Stimulated activated naive CD8-positive, alpha-beta T cell treated with anti-CD3 and anti-CD28 coated beads, Interleukin-15, Interleukin-2, amounts not matched to agents 100 ng/mL and 50 ng/mL, for 24 hours (primary cell): ENCODE results near the gene THADA.
"Not testable (repeated sequence)": the region's sequence is repeated elsewhere in the genome, so short reads cannot be mapped to it uniquely, and the experiment has no call there.

ENCODE experiments used
- H3K27ac Mint-ChIP-seq: one replicate; pipeline ENCODE4 v1.8.0; 2021; ENCODE audit warnings: mild to moderate bottlenecking, mixed read lengths
- H3K27me3 Mint-ChIP-seq: one replicate; pipeline ENCODE4 v1.8.0; 2021; ENCODE audit warnings: mixed read lengths
- H3K36me3 Mint-ChIP-seq: one replicate; pipeline ENCODE4 v1.8.0; 2021; ENCODE audit warnings: low read depth, mixed read lengths
- H3K4me1 Mint-ChIP-seq: one replicate; pipeline ENCODE4 v1.8.0; 2021; ENCODE audit warnings: low read depth, mixed read lengths
- H3K4me3 Mint-ChIP-seq: one replicate; pipeline ENCODE4 v1.8.0; 2021; ENCODE audit warnings: mild to moderate bottlenecking, mixed read lengths
- H3K9me3 Mint-ChIP-seq: one replicate; pipeline ENCODE4 v1.8.0; 2021; ENCODE audit warnings: mixed read lengths

THADA gene

GRCh38 chr2:43538034-43538670 is 57.7 kb downstream of the THADA start:
- Mint-ChIP-seq H3K9me3 (no peaks in the 10 kb centered on the region), H3K27ac (no peak overlapping the region), H3K4me3 (no peak overlapping the region), H3K36me3 (peaks cover 62% of the 10 kb centered on the region), H3K27me3 (no peaks in the 10 kb centered on the region), H3K4me1 (peaks cover 23% of the 10 kb centered on the region)

DNA sequence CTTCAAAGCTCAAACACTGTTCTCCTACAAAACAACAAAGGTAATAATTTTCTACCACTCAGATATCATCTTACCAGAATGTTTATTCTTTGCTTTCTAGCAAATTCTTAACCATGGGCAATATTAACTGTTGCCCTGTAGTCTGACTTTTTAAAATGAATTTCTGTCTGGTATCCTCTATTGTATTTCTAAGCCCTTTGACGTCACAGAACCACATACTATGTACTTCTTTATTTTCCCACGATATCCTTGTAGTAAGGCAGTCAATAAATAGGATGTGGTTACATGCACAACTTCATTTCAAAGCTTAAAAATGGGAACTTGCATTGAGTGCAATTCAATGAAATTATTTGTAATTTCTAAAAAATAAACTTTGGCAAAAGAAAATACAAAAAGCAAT is 58.7 kb downstream of the THADA start:
- Mint-ChIP-seq H3K36me3 (peaks cover 71% of the 10 kb centered on the region), H3K4me3 (no peak overlapping the region), H3K9me3 (no peaks in the 10 kb centered on the region), H3K4me1 (peaks cover 23% of the 10 kb centered on the region), H3K27me3 (no peaks in the 10 kb centered on the region), H3K27ac (no peak overlapping the region)

GRCh38 chr2:43534569-43534968 is 61.3 kb downstream of the THADA start:
- Mint-ChIP-seq H3K27me3 (no peaks in the 10 kb centered on the region), H3K4me3 (no peak overlapping the region), H3K9me3 (no peaks in the 10 kb centered on the region), H3K36me3 (peaks cover 62% of the 10 kb centered on the region), H3K4me1 (peaks cover 23% of the 10 kb centered on the region), H3K27ac (no peak overlapping the region)

GRCh38 chr2:43532572-43532971 is 63.3 kb downstream of the THADA start:
- not testable (repeated sequence) for H3K4me3 Mint-ChIP-seq, H3K27me3 Mint-ChIP-seq, H3K9me3 Mint-ChIP-seq, H3K27ac Mint-ChIP-seq
- H3K36me3 Mint-ChIP-seq, result peaks cover 52% of the 10 kb centered on the region
- H3K4me1 Mint-ChIP-seq, result peaks cover 10% of the 10 kb centered on the region

GRCh38 chr2:43531251-43531650 is 64.6 kb downstream of the THADA start:
- Mint-ChIP-seq H3K9me3 (peaks cover 3% of the 10 kb centered on the region), H3K27ac (no peak overlapping the region), H3K4me1 (no peaks in the 10 kb centered on the region), H3K36me3 (peaks cover 47% of the 10 kb centered on the region), H3K27me3 (no peaks in the 10 kb centered on the region), H3K4me3 (no peak overlapping the region)

- peaks cover 12% of the 10 kb centered on the region for H3K9me3 Mint-ChIP-seq
- H3K36me3 Mint-ChIP-seq, result peaks cover 44% of the 10 kb centered on the region
- H3K4me1 Mint-ChIP-seq, result no peaks in the 10 kb centered on the region
- no peaks in the 10 kb centered on the region for H3K27me3 Mint-ChIP-seq
- no peak overlapping the region for H3K4me3 Mint-ChIP-seq
- H3K27ac Mint-ChIP-seq, result no peak overlapping the region
Observed at GRCh38 chr2:43526994-43527393, 68.8 kb downstream of the THADA start.

DNA sequence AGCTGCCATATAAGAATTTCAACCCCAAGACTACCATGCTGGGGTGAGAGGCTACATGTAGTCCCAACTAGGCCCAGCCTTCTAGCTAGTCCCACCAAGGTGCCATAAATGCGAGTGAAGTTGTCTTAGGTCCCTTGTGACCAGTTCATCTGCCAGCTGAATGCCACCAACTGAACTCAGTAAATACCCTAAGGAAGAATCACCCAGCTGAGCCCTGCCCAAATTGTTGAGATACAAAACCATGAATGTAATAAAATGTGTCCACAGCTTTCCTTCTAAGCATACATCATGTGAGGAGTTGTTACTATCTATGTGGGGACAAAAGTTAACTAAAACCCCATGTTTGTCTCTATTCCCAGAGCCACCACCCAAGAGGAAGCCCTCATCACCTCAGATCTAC is 70.3 kb downstream of the THADA start:
- Mint-ChIP-seq H3K4me3 (no peak overlapping the region), H3K27me3 (no peaks in the 10 kb centered on the region), H3K27ac (no peak overlapping the region), H3K36me3 (peaks cover 38% of the 10 kb centered on the region), H3K4me1 (no peaks in the 10 kb centered on the region), H3K9me3 (peaks cover 12% of the 10 kb centered on the region)

- Mint-ChIP-seq H3K36me3 (peaks cover 38% of the 10 kb centered on the region), H3K27ac (no peak overlapping the region), H3K4me3 (no peak overlapping the region), H3K9me3 (peaks cover 12% of the 10 kb centered on the region), H3K27me3 (no peaks in the 10 kb centered on the region), H3K4me1 (peaks cover 6% of the 10 kb centered on the region)
Observed at GRCh38 chr2:43524177-43524965, 71.5 kb downstream of the THADA start.

DNA sequence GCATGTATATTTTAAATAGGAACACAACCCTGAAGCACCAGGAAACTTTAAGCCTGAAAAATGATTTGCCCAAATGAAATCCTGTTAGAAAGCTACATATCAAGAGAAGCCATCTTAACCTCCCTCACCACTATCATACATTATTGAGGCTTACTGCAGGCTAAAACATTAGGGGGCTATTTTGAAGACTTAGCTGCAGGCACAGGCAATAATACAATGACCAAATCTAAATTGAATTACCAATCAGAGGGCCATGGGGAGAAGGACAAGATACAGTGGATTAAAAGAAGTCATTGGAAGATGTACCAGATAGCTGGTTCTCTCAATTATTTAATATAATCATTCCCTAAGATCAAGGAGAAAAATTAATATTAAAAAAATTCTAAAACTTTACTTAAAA is 73.7 kb downstream of the THADA start:
- Mint-ChIP-seq H3K36me3 (peaks cover 42% of the 10 kb centered on the region), H3K27me3 (no peaks in the 10 kb centered on the region), H3K27ac (no peak overlapping the region), H3K4me1 (peaks cover 15% of the 10 kb centered on the region), H3K9me3 (peaks cover 12% of the 10 kb centered on the region), H3K4me3 (no peak overlapping the region)

- peaks cover 40% of the 10 kb centered on the region for H3K36me3 Mint-ChIP-seq
- peaks cover 12% of the 10 kb centered on the region for H3K9me3 Mint-ChIP-seq
- H3K27me3 Mint-ChIP-seq, result no peaks in the 10 kb centered on the region
- no peak overlapping the region for H3K27ac Mint-ChIP-seq
- no peak overlapping the region for H3K4me3 Mint-ChIP-seq
- H3K4me1 Mint-ChIP-seq, result peaks cover 15% of the 10 kb centered on the region
Observed at GRCh38 chr2:43521568-43521967, 74.3 kb downstream of the THADA start.

DNA sequence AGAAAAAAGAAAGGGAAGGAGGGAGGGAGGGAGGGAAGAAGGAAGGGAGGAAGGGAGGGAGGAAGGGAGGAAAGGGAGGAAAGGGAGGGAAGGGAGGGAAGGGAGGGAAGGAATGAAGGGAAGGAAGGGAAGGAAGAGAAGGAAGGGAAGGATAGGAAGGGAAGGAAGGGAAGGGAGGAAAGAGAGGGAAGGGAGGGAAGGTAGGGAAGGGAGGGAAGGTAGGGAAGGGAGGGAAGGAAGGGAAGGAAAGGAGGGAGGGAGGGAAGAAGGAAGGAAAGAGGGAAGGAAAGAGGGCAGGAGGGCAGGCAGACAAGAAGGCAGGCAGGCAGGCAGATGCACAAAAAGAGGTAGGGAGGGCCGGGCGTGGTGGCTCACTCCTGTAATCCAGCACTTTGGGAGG is 74.9 kb downstream of the THADA start:
- peaks cover 33% of the 10 kb centered on the region for H3K36me3 Mint-ChIP-seq
- H3K4me3 Mint-ChIP-seq, result no peak overlapping the region
- H3K27me3 Mint-ChIP-seq, result no peaks in the 10 kb centered on the region
- peaks cover 20% of the 10 kb centered on the region for H3K4me1 Mint-ChIP-seq
- peaks cover 7% of the 10 kb centered on the region for H3K9me3 Mint-ChIP-seq
- H3K27ac Mint-ChIP-seq, result no peak overlapping the region

- Mint-ChIP-seq H3K4me3 (no peak overlapping the region), H3K4me1 (peaks cover 24% of the 10 kb centered on the region), H3K9me3 (peaks cover under 1% of the 10 kb centered on the region), H3K36me3 (peaks cover 21% of the 10 kb centered on the region), H3K27me3 (no peaks in the 10 kb centered on the region), H3K27ac (no peak overlapping the region)
Observed at GRCh38 chr2:43519643-43520221, 76.1 kb downstream of the THADA start.

DNA sequence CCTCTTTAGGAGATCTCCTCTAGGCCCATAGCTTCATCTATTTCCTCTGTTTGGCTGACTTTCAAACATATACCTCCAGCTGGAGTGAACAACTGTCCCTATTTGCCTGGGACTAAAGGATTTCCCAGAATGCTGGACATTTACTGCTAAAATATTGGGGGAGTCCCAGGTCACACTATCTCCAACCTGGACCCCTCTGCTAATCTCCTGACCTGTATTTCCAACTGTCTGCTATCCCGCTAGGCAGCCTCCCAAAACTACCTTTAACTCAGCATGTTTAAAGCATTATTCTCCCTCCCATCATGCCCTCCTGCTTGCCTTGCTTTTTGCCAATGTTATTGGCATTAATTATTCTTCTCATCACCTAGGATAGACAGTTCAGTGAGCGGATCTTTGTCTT is 77.1 kb downstream of the THADA start:
- no peaks in the 10 kb centered on the region for H3K9me3 Mint-ChIP-seq
- H3K27ac Mint-ChIP-seq, result no peak overlapping the region
- no peaks in the 10 kb centered on the region for H3K27me3 Mint-ChIP-seq
- peaks cover 24% of the 10 kb centered on the region for H3K4me1 Mint-ChIP-seq
- H3K4me3 Mint-ChIP-seq, result no peak overlapping the region
- H3K36me3 Mint-ChIP-seq, result peaks cover 11% of the 10 kb centered on the region

GRCh38 chr2:43518181-43518580 is 77.7 kb downstream of the THADA start:
- H3K9me3 Mint-ChIP-seq, result no peaks in the 10 kb centered on the region
- H3K4me3 Mint-ChIP-seq, result no peak overlapping the region
- H3K36me3 Mint-ChIP-seq, result peaks cover 9% of the 10 kb centered on the region
- H3K27ac Mint-ChIP-seq, result no peak overlapping the region
- H3K27me3 Mint-ChIP-seq, result no peaks in the 10 kb centered on the region
- H3K4me1 Mint-ChIP-seq, result peaks cover 24% of the 10 kb centered on the region

GRCh38 chr2:43515807-43516497 is 79.9 kb downstream of the THADA start:
- peaks cover 29% of the 10 kb centered on the region for H3K36me3 Mint-ChIP-seq
- no peak overlapping the region for H3K4me3 Mint-ChIP-seq
- H3K27me3 Mint-ChIP-seq, result no peaks in the 10 kb centered on the region
- H3K9me3 Mint-ChIP-seq, result no peaks in the 10 kb centered on the region
- H3K27ac Mint-ChIP-seq, result no peak overlapping the region
- peaks cover 32% of the 10 kb centered on the region for H3K4me1 Mint-ChIP-seq
